RKO (cell line): ENCODE measurements around the gene SFXN5.
"Not testable (repeated sequence)": the region's sequence is repeated elsewhere in the genome, so short reads cannot be mapped to it uniquely, and the experiment has no call there.

Source experiments
- DNase-seq: peaks from one replicate; pipeline ENCODE4 v3.0.0-alpha.2; 2016; ENCODE audit warnings: low spot score

The SFXN5 gene

DNA sequence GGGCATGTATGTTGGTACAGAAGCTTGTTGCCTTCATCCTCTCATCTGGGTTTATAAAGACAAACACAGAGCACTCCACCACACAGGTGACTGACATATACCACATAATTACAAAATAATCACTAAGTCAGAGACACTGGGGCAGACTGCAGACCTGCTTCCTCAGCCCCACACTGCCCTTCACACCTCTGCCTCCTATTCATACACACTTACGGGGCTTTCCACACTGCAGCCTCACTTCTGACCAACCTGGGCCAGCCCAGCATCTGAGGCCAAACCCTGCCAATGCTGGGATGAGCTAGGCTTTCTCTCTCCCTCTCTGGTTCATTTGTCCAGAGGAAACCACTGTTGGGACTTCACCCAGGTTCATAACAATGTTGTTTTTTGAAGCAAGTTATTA, 149.7 kb downstream of the SFXN5 start:
- no peak for DNase-seq

DNA sequence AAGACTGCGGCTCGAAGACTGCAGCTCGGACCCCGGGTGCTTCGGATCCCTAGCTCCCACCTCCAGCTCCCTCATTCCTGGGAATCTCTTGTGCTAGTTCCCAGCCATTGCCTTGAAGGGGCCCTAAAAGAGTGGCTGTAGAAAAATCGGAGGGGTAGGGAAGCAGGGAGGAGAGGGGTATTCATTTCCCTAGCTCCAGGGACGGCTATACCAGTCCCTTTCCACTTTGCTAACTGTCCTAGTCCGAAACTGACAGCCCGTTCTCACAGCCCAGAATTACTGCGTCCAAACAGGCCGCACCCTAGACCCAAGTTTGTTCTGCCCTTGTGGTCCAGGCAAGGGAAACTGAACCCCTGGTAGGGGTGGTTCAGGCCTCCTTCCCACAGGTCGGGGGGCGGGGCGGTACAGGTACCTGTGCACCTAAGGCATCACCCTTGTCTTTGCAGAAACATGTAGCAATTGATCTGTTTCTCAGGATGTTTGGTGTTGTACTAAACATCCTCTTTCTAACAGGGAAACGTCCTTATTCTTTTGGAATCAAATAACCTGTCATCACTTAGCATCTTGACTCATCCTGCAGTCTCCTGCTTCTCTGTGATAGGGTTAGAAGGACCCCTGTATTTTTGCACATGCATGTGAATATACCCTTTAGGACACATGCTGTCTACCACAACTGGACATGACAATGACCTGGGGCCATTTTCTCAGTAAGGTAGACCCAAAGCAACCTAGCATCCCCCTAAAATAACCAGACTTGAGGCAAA, 150.2 kb downstream of the SFXN5 start:
- no peak for DNase-seq

GRCh38 chr2:72920318-72921087, 151.0 kb downstream of the SFXN5 start:
- DNase-seq, result no peak

GRCh38 chr2:72919414-72920317, 151.8 kb downstream of the SFXN5 start:
- no peak for DNase-seq

GRCh38 chr2:72917877-72918553, 153.5 kb downstream of the SFXN5 start:
- no peak for DNase-seq

- DNase-seq, result no peak
These were observed 154.2 kb downstream of the SFXN5 start, which contains the start of gene EMX1 for GRCh38 chr2:72917138-72917876. Gene EMX1, plus strand, starts transcription at chr2:72917519. Its CDS starts 334 bp downstream, at chr2:72917853.

- DNase-seq, result no peak
These were observed 154.8 kb downstream of the SFXN5 start for GRCh38 chr2:72916743-72917137.

DNA sequence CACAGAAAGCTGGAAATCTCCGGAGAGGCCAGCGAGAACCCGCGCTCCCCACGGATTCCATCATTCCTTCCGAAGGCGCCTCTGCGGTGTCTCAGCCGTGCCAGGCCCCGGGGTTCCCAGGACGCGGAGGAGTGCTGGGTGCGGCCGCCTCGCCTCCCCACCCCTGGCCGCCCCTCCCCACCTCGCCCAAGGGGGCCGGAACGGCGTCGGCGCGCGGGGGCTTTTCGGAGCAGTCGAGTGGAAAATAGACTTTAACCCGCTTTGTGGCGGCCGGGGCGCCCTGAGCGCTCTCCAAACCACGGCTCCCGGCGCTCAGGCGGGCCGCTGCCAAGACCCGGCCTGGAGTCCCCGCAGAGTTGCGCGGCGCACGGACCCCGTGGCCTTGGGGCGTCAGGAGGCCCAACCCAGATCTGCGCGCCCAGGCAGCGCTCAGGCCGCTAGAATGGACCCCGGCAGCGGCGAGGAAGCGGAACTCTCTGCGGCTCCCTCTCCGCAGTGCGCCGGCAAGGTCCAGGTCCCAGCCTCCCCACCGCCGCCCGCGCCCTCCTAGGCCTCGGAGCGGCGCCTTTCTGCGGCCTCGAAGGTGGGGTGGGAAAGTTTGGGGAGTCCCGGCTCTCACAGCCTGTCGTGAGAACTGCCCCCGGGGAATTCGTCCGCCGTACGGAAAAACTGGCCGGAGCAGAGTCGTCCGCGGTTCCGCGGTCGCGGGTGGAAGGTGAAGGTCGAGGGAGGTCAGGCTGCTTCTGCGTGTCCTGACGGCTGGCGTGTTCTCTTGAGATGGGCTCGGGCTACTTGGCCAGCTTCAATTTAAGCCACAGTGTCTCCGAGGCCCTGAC, 155.4 kb downstream of the SFXN5 start:
- no peak for DNase-seq

- DNase-seq, result no peak
These were observed 156.1 kb downstream of the SFXN5 start for GRCh38 chr2:72915320-72915906.

DNA sequence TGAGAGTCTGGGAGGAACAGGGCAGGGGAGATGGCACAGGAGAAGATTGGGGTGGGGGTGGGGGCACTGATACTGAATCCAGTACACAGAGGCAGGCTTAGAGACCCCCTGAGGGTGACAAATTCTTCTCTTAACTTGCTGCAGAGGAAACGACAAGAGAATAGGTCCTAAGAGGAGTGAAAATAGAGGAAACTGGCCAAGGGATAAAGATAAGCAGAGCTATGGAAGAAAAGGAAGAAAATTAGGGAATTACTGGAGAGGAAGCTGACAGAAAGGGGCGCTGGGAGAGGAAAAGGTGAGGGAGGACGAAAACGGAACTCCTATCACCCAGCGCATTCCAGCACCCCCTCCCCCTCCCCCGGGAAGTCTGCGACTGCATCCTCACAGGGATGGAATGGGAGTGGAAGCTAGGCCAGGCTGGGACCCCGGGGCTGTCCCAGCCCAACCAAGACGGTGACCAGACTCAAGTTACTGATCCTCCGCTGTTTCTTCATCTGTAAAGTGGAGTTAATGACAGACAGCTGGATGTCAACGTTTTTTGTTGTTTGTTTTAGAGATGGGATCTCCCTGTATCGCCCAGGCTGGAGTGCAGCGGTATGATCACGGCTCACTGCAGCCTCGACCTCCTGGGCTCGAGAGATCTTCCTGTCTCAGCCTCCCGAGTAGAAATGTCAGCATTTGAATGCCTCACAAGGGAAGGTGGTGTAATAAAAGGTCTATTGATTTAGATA, 156.8 kb downstream of the SFXN5 start:
- no peak for DNase-seq

DNA sequence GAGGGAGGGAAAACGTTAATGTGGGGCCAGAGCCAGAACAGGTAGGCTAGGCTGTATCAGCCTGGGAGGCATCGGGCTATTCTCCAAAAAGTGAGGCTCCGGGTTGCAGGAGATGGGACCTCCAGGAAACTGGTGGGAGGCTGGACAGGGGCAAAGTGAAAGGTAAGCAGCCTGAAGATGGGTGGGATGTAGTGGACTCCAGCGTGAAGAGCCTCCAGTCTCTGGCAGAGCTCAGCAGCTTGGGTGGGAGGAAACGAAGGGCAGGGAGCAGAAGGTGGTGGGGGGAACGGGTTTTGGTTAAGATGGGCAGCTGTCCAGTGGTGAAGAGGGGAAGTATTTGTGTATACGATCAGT, 157.3 kb downstream of the SFXN5 start:
- DNase-seq, result no peak

DNA sequence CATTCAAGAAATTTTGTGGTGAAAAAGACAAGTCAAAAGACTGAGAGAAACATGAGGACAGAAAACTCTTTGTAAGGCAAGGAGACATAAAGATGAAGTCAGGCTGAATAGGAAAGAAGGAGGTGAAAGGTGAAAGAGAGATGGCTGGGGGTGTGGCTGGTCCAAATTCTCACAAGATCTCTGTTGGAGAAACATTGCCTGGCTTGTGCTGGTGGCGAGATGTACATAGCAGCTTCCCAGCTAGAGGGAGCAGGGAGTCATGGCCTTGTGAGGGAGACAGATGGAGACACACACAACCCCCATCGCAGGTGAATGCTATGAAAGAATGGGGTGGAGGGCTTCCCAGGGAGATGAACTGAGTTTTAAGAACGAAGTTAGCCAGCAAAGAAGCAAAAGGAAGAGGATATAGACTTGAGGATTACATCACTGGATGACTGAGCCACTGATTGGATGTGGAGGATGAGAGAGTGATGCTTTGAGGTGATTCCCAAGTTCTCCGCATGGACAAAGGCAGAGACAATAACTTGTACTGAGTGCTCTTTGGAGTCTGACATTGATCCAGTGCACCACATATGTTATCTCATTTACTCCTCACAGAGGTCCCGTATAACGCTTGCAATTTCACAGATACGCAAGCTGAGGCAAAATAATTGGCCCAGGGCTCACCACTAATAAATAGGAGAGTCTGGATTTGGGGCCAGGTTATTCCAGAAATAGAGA, 157.9 kb downstream of the SFXN5 start:
- no peak for DNase-seq

- no peak for DNase-seq
These were observed 160.3 kb downstream of the SFXN5 start for GRCh38 chr2:72911256-72911655.

- DNase-seq, result no peak
These were observed 162.8 kb downstream of the SFXN5 start for GRCh38 chr2:72908741-72909140.

GRCh38 chr2:72907369-72907768, 164.1 kb downstream of the SFXN5 start:
- DNase-seq, result not testable (repeated sequence)

GRCh38 chr2:72901426-72901825, 170.1 kb downstream of the SFXN5 start:
- no peak for DNase-seq

GRCh38 chr2:72900191-72900825, 171.2 kb downstream of the SFXN5 start:
- DNase-seq, result no peak

DNA sequence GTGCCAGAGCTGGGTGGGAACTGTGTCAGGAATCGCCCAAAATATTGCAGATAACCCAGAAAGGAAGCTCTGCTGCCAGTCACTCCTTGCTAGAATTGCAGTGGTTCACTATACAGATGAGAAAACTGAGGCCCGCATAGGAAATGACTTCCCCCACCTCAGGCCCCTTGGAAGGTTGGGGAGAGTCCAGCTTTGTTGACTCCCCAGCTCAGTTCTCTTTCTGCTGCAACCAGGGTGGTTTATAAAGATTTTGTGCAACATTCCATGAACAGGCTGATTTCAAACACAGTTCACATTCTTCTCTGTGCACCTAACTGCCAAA, 173.0 kb downstream of the SFXN5 start:
- DNase-seq, result no peak
